IPS-15b (cell line): ENCODE results near the gene CCNY.

ENCODE experiments used
- H3K27me3 ChIP-seq: one replicate; pipeline ENCODE4 v1.6.1; 2013; ENCODE audit warnings: low read length; ENCODE audit not compliant: control insufficient read depth, insufficient read depth
- H3K36me3 ChIP-seq: one replicate; pipeline ENCODE4 v1.6.1; 2013; ENCODE audit warnings: low read length; ENCODE audit not compliant: control insufficient read depth, insufficient read depth
- H3K4me1 ChIP-seq: one replicate; pipeline ENCODE4 v1.6.1; 2013; ENCODE audit warnings: mild to moderate bottlenecking, low read length; ENCODE audit not compliant: control insufficient read depth, insufficient read depth
- H3K4me3 ChIP-seq: one replicate; pipeline ENCODE4 v1.5.1; 2013; ENCODE audit warnings: low read depth, low read length
- H3K9ac ChIP-seq: one replicate; pipeline ENCODE4 v1.6.1; 2013; ENCODE audit warnings: low read depth, mild to moderate bottlenecking, low read length
- H3K9me3 ChIP-seq: one replicate; pipeline ENCODE4 v1.6.1; 2013; ENCODE audit warnings: mild to moderate bottlenecking, low read length; ENCODE audit not compliant: control insufficient read depth, insufficient read depth

Gene CCNY

DNA sequence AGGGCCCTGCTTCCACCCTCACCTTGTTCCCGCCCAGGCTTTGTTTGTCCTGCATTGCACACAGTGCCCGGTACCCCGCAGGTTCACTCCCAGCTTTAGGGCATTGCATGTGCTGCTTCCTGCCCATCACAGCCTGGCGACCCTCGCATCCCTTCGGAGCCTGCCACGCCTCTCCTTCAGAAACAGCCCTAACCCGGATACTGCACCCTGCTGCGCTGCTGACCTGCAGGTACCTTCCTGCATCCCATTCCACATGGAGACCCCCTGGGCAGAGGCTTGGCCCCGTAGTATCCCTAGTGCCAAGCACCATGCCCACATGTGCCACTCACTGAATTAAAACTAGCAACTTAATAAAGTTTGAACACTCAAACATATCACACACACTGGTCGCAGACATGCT is 249.0 kb downstream of the CCNY start:
- Histone ChIP-seq H3K9me3 (no peaks in the 10 kb centered on the region), H3K4me1 (no peaks in the 10 kb centered on the region), H3K4me3 (no peak overlapping the region), H3K27me3 (no peaks in the 10 kb centered on the region), H3K9ac (no peak overlapping the region), H3K36me3 (no peaks in the 10 kb centered on the region)

DNA sequence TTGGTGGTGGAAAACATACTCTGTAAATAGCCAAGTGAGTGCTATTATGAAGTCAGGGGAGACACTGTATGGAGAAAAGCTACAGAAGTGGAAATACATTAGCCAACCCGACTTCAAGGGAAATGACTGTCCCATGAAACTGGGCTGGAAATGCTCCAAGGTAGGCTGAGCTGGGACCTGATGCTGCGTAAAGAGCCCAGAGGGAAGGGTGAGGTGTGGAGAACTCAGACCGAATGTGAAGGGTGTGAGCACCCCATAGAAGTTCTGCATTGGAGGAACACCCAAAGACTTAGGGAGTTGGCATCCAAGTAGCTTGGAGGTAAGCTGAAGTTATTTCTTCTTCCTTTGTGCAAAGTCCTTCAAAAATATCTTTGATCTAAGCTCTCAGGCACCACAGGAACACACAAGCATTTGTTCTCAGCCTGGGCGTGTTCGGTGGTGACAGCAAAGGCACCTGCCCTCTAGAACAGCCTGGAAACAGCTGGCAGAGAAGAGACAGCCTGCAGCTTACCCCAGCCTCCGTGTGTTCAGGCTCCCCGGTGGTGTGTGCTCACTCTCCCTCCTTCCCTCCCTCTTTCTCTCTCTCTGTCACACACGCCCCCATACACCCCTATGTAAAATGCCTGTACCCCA is 249.7 kb downstream of the CCNY start:
- Histone ChIP-seq H3K9ac (no peak overlapping the region), H3K4me1 (no peaks in the 10 kb centered on the region), H3K9me3 (no peaks in the 10 kb centered on the region), H3K4me3 (no peak overlapping the region), H3K36me3 (no peaks in the 10 kb centered on the region), H3K27me3 (no peaks in the 10 kb centered on the region)

DNA sequence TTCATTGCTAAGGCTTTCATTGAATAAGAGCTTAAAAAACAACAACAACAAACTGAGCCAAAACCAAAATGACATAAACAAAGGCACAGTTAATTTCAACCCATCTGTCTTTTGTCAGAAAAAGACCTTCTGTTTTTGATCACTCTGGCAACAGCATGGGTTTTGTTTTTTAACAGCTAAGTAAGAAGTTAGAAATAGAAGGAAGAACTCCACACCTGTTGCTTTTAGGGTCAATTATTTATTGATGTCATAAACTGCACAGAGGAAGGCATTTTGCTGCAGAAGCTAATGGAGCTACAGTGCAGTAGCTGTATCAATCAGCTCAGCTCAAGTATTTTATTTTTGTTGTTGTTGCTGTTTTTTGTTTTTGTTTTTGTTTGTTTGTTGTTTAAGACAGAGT is 252.5 kb downstream of the CCNY start:
- H3K27me3 ChIP-seq: no peaks in the 10 kb centered on the region
- peaks cover 3% of the 10 kb centered on the region for H3K9me3 ChIP-seq
- H3K9ac ChIP-seq: no peak overlapping the region
- H3K4me1 ChIP-seq: peaks cover 9% of the 10 kb centered on the region
- no peaks in the 10 kb centered on the region for H3K36me3 ChIP-seq
- H3K4me3 ChIP-seq: no peak overlapping the region

DNA sequence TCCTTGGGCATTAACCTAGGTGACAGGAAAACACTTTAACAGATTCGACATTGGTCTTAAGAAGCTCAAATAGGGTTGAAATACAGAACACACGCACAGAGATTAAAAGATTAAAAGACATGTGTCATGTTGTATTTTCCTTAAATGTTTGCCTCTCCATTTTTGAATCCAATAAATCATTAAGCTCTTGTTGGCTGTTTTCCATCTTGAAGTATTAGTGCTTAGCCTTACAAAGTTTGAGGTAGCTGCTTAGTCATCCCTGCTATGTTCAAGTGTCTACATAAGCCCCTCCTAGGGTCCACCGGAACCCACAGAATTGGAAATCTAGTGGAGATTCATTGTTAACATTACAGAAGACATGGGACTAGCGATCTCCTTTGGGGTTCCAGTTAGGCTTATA is 256.1 kb downstream of the CCNY start:
- H3K4me3 ChIP-seq: no peak overlapping the region
- peaks cover 19% of the 10 kb centered on the region for H3K4me1 ChIP-seq
- no peaks in the 10 kb centered on the region for H3K36me3 ChIP-seq
- no peaks in the 10 kb centered on the region for H3K27me3 ChIP-seq
- no peak overlapping the region for H3K9ac ChIP-seq
- peaks cover 3% of the 10 kb centered on the region for H3K9me3 ChIP-seq

DNA sequence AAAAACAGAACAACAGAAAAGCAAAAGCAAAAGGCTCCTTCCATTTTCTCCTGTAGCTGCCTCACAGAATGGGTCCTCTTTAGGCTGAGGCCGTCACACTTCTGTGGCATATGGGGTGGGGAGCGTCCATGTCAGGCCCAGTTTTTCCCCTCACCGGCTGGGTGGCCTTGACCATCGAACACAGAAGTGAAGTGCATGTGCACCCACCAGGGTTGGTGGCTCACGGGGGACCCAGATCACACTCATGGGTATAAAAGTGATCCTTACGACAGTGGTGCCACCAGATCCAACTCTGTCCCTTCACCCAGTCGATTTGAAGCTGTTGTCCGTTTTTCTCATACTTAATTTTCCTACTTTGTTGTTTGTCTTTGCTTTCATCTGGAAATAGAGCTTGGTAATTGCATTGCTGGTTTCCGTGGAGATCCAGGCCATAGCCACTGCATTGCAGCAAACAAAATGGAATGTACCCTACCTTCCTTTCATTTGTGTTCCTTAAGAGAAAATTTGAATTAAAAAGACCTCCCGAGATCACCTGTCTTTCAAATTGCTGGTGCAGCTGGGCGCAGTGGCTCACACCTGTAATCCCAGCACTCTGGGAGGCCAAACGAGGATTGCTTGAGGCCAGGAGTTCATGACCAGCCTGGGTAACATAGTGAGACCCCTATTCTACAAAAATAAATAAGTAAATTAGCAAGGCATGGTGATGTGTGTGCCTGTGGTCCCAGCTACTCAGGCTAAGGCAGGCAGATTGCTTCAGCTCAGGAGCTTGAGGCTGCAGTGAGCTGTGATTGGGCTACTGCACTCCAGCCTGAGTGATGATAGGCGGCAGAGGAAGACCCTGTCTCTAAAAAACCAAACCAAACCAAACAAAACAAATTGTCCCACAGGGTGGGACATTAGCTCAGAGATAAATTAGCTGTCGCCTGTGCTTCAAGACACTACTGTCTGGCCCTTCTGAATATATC is 258.1 kb downstream of the CCNY start:
- no peak overlapping the region for H3K4me3 ChIP-seq
- H3K4me1 ChIP-seq: peaks cover 19% of the 10 kb centered on the region
- no peaks in the 10 kb centered on the region for H3K27me3 ChIP-seq
- H3K9ac ChIP-seq: no peak overlapping the region
- H3K9me3 ChIP-seq: peaks cover 3% of the 10 kb centered on the region
- H3K36me3 ChIP-seq: no peaks in the 10 kb centered on the region

DNA sequence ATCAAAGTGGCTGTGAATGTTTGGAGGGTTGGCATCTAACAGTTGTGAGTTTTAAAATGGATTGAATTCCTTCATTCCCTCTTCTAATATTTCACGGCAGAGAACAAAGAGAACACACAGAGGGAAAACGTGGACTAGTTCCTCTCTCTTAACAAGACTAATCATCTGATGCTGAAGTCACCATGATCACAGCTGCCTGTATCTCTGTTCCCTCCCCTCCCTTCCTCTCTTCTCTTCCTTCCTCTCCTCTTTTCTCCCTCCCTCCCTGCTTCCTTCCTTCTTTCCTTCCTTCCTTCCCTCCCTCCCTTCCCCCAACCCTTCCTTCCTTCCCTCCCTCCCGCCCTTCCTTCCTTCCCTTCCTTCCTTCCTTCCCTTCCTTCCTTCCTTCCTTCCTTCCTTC is 258.8 kb downstream of the CCNY start:
- Histone ChIP-seq H3K9me3 (peaks cover 3% of the 10 kb centered on the region), H3K4me3 (no peak overlapping the region), H3K27me3 (no peaks in the 10 kb centered on the region), H3K36me3 (no peaks in the 10 kb centered on the region), H3K9ac (no peak overlapping the region), H3K4me1 (peaks cover 19% of the 10 kb centered on the region)

DNA sequence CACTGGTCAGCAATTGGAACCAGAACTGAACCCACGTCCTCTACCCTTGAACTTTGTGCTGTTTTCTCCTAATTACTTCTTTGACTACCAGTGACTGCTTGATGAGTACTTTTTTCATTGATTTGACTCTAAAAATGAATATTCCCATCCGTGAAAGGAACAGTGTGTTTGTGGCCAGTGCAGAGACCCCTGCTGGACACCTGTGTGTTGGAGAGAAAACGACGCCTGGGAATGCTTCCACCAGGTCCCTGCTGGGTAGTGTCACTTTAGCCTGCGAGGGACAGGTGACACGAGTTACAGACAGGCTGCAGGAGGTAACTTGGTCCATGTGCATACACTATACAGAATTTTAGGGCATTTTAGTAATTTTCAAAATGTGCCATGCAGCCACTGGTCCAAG is 262.1 kb downstream of the CCNY start:
- Histone ChIP-seq H3K36me3 (no peaks in the 10 kb centered on the region), H3K9ac (no peak overlapping the region), H3K9me3 (no peaks in the 10 kb centered on the region), H3K4me1 (peaks cover 13% of the 10 kb centered on the region), H3K4me3 (no peak overlapping the region), H3K27me3 (no peaks in the 10 kb centered on the region)

DNA sequence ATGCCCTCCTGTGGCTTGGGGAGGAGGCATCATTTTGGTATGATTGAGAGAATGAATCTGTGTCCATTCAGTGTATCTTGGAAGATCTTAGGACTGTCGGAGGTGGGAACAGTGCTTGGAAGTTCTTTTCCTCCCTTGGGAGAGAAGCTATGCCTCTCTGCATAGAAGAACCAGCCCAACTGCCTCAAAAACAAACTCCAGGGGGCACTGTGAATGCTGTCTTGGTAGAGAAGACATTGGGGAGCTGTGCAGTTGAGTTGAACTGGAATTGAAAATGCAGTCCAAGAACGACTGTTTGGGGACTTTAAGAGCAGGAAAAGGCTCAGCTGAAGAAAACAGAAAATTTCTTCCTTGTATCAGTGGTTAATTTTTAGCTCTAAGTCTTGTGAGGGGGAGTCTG is 263.9 kb downstream of the CCNY start:
- H3K36me3 ChIP-seq: no peaks in the 10 kb centered on the region
- H3K9me3 ChIP-seq: no peaks in the 10 kb centered on the region
- H3K4me1 ChIP-seq: no peaks in the 10 kb centered on the region
- no peaks in the 10 kb centered on the region for H3K27me3 ChIP-seq
- no peak overlapping the region for H3K4me3 ChIP-seq
- H3K9ac ChIP-seq: no peak overlapping the region

DNA sequence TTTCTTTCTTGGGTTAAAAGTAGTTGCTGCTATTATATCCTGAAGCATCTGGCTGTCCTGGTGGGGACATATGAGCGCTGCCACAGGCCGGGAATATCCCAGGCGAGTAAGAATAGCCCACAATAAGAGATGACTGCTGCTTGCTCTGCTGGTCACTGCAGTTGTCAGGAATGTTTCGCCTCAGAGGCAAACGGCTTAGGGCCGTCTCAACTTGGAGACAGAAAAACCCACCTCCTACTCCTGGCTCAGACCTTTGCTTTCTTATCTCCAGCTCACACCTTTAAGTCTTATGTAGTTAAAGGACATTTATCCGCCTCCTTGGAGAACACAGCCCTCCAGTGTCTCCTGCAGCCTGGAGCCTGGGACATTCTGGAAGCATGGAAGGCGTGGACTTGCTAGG is 268.9 kb downstream of the CCNY start, which contains the start of gene GJD4:
GJD4 (plus strand) TSS at position 151 of the 400 bp plus-strand sequence; CDS start at position 378, 227 bp downstream.
- H3K4me3 ChIP-seq: no peak within 1 kb of the TSS
- H3K36me3 ChIP-seq: no peaks in the 10 kb centered on the region
- no peaks in the 10 kb centered on the region for H3K9me3 ChIP-seq
- no peaks in the 10 kb centered on the region for H3K27me3 ChIP-seq
- no peaks in the 10 kb centered on the region for H3K4me1 ChIP-seq
- no peak within 1 kb of the TSS for H3K9ac ChIP-seq

DNA sequence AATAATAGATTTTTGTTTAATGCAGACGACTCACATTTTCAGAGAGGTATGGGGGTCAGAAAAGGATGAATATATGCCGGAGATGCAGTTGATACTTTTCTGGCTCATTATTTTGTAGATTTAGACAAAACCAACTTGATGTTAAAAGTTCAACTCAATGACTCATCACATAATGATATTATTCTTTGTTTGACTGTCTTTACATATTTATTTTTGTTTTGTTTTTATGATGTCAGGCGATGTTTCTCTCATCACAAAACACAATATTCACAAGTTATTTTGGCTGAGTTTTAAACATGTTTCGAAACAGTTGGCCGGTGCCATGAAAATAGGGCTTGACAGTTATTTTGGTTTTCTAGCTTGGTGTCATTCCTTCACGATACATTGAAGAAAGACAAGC is 270.1 kb downstream of the CCNY start:
- Histone ChIP-seq H3K4me3 (no peak overlapping the region), H3K9me3 (no peaks in the 10 kb centered on the region), H3K9ac (no peak overlapping the region), H3K4me1 (no peaks in the 10 kb centered on the region), H3K36me3 (no peaks in the 10 kb centered on the region), H3K27me3 (no peaks in the 10 kb centered on the region)

DNA sequence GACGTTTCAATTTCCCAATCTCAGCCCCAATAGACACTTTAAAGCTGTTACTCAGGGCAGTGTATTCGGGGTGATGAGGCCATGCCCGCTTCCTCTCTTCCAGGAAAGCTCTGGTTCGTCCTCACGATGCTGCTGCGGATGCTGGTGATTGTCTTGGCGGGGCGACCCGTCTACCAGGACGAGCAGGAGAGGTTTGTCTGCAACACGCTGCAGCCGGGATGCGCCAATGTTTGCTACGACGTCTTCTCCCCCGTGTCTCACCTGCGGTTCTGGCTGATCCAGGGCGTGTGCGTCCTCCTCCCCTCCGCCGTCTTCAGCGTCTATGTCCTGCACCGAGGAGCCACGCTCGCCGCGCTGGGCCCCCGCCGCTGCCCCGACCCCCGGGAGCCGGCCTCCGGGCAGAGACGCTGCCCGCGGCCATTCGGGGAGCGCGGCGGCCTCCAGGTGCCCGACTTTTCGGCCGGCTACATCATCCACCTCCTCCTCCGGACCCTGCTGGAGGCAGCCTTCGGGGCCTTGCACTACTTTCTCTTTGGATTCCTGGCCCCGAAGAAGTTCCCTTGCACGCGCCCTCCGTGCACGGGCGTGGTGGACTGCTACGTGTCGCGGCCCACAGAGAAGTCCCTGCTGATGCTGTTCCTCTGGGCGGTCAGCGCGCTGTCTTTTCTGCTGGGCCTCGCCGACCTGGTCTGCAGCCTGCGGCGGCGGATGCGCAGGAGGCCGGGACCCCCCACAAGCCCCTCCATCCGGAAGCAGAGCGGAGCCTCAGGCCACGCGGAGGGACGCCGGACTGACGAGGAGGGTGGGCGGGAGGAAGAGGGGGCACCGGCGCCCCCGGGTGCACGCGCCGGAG is 271.4 kb downstream of the CCNY start:
- no peaks in the 10 kb centered on the region for H3K27me3 ChIP-seq
- no peak overlapping the region for H3K9ac ChIP-seq
- H3K36me3 ChIP-seq: no peaks in the 10 kb centered on the region
- H3K9me3 ChIP-seq: no peaks in the 10 kb centered on the region
- H3K4me1 ChIP-seq: no peaks in the 10 kb centered on the region
- no peak overlapping the region for H3K4me3 ChIP-seq
